ENCODE results near the gene ADAM17. TPM values are rescaled to one million over a fixed set of nuclear protein-coding genes. Genes with fewer than 3 reads are reported as not detected.

Gene ADAM17
- total and polyA plus RNA-seq, 2 of the 8 experiments (the other 6 are each of a cell fraction or from before 2014, with no cell fraction given): 6.5 to 23.5 TPM

GRCh38 chr2:9440058-9440727, 115.4 kb downstream of the ADAM17 start:
- CTCF ChIA-PET (ENCODE audit: partially characterized antibody): no interaction called here
- no peak for TF ChIP-seq CHD1 (IDR thresholded peaks at IDR 0.05; ENCODE audit: low read depth, low read length)
- no peak for TF ChIP-seq RAD21 (IDR thresholded peaks at IDR 0.05 in 1 of 2, conservative IDR thresholded peaks at IDR 0.05 in 1 of 2; ENCODE audit: low read depth in 2 of 2, low read length in 2 of 2)
- TF ChIP-seq CBX8 (IDR thresholded peaks at IDR 0.05; ENCODE audit: borderline replicate concordance, low read depth, low read length): no peak
- no peak for TF ChIP-seq TAF7 (optimal IDR thresholded peaks at IDR 0.05; ENCODE audit: borderline replicate concordance, low read depth, low read length)
- no peak for TF ChIP-seq HDAC6 (IDR thresholded peaks at IDR 0.05; ENCODE audit: low read depth, low read length)
- no peak for TF ChIP-seq RBBP5 (IDR thresholded peaks at IDR 0.05; ENCODE audit: borderline replicate concordance, low read depth, low read length)
- TF ChIP-seq POU5F1 (IDR thresholded peaks at IDR 0.05; ENCODE audit: low read depth, low read length): no peak
- TF ChIP-seq, protein P1, sequence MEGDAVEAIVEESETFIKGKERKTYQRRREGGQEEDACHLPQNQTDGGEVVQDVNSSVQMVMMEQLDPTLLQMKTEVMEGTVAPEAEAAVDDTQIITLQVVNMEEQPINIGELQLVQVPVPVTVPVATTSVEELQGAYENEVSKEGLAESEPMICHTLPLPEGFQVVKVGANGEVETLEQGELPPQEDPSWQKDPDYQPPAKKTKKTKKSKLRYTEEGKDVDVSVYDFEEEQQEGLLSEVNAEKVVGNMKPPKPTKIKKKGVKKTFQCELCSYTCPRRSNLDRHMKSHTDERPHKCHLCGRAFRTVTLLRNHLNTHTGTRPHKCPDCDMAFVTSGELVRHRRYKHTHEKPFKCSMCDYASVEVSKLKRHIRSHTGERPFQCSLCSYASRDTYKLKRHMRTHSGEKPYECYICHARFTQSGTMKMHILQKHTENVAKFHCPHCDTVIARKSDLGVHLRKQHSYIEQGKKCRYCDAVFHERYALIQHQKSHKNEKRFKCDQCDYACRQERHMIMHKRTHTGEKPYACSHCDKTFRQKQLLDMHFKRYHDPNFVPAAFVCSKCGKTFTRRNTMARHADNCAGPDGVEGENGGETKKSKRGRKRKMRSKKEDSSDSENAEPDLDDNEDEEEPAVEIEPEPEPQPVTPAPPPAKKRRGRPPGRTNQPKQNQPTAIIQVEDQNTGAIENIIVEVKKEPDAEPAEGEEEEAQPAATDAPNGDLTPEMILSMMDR (IDR thresholded peaks at IDR 0.05; ENCODE audit: control extremely low read depth in 1 of 3, insufficient read depth in 1 of 3, low read depth in 1 of 3, low read length in 3 of 3): no peak
- no peak for TF ChIP-seq ZNF274 (IDR thresholded peaks at IDR 0.05; ENCODE audit: borderline replicate concordance, extremely low read depth, low read length)

More at GRCh38 chr2:9440058-9440727, 115.4 kb downstream of the ADAM17 start:
- Histone ChIP-seq H3K4ac (replicated peaks; ENCODE audit: insufficient read length, low read depth, low read length) (no peak overlapping the region), H2AFZ (ENCODE audit: low read length) (no peak overlapping the region), H3K56ac (replicated peaks; ENCODE audit: insufficient read length, low read depth, low read length) (no peak overlapping the region), H3K79me1 (ENCODE audit: low read depth, low read length) (no peaks in the 10 kb centered on the region; the same call in 1 of the 2 replicates), H3K23me2 (ENCODE audit: low read depth, low read length) (no peaks in the 10 kb centered on the region), H3K79me2 (ENCODE audit: control insufficient read depth in 1 of 2, insufficient read depth in 2 of 2, low read length in 2 of 2) (no peaks in the 10 kb centered on the region), H2BK12ac (ENCODE audit: low read depth, low read length) (no peak overlapping the region), H2AK5ac (ENCODE audit: low read depth, low read length) (no peak overlapping the region), H2BK5ac (ENCODE audit: low read depth, low read length) (no peak overlapping the region), H4K20me1 (replicated peaks in 1 of 2; ENCODE audit: control insufficient read depth in 1 of 2, insufficient read depth in 2 of 2, low read length in 2 of 2) (peaks cover 0 to 1% of the 10 kb centered on the region in 2 experiments), H2BK15ac (ENCODE audit: low read length) (no peak overlapping the region), H4K5ac (ENCODE audit: insufficient read length, low read depth, low read length) (no peak overlapping the region), H3K36me3 (ENCODE audit: control insufficient read depth in 2 of 4, insufficient read depth in 4 of 4, low read length in 3 of 4) (peaks cover 8 to 72% (median 51%) of the 10 kb centered on the region in 4 experiments), H3K27ac (ENCODE audit: low read depth, low read length) (no peak overlapping the region), H3K14ac (ENCODE audit: insufficient read length) (no peak overlapping the region), H2BK120ac (replicated peaks; ENCODE audit: low read depth, low read length) (no peak overlapping the region), H3K4me1 (replicated peaks in 1 of 4; ENCODE audit: control insufficient read depth in 3 of 4, insufficient read depth in 4 of 4, low read length in 3 of 4) (no peaks in the 10 kb centered on the region), H3K18ac (ENCODE audit: extremely low read depth, low read length) (no peak overlapping the region), H2BK20ac (ENCODE audit: low read length) (no peak overlapping the region), H3K9ac (replicated peaks in 1 of 4; ENCODE audit: extremely low read depth in 1 of 4, low read depth in 3 of 4, low read length in 3 of 4) (no peak overlapping the region), H3K23ac (ENCODE audit: insufficient read length) (no peak overlapping the region), H4K91ac (replicated peaks; ENCODE audit: insufficient read length, low read length) (no peak overlapping the region), H4K8ac (ENCODE audit: extremely low read depth, insufficient read depth, low read length) (no peak overlapping the region), H3K27me3 (replicated peaks in 1 of 4; ENCODE audit: control insufficient read depth in 3 of 4, extremely low read depth in 1 of 4, insufficient read depth in 3 of 4, low read length in 3 of 4) (no peaks in the 10 kb centered on the region; a peak in 1 of 7 replicates), H3K4me3 (ENCODE audit: extremely low read depth in 1 of 4, insufficient read depth in 2 of 4, low read depth in 3 of 4, low read length in 4 of 4) (no peak overlapping the region), H3K4me2 (ENCODE audit: insufficient read depth in 1 of 2, low read depth in 2 of 2, low read length in 2 of 2) (no peak overlapping the region), H3K9me3 (ENCODE audit: insufficient read depth in 2 of 2, low read depth in 1 of 2, low read length in 1 of 2) (no peaks in the 10 kb centered on the region)
- POLR2A ChIA-PET (ENCODE audit: partially characterized antibody): interaction anchor here (0.7 kb wide), 1 partner anchor 45 kb away, joined by 3 read pairs; no protein-coding TSS in a partner anchor
- 89% methylated on average over 1 of the region's 1 CpG; no CpG with 5 or more reads in 1 of the 2 experiments for WGBS, 2 experiments (ENCODE audit: extremely low coverage in 1 of 2, insufficient coverage in 1 of 2, insufficient read length in 1 of 2, insufficient replicate concordance in 2 of 2, low coverage in 1 of 2, low lambda C conversion rate in 2 of 2, missing lambda C conversion rate in 1 of 2)
- no peak for DNase-seq (ENCODE audit: low read depth in 1 of 2, low spot score in 2 of 2)
- no peak for FAIRE-seq

Measured in H1 (cell line).